HG03432 (cell line): Measurements from ENCODE around the gene CYP2W1.
"Not testable (repeated sequence)": the region's sequence is repeated elsewhere in the genome, so short reads cannot be mapped to it uniquely, and the experiment has no call there.

ENCODE experiments used
- ATAC-seq: cut with Tn5 transposase; IDR thresholded peaks from one replicate; pipeline ENCODE4 v1.9.1; 2021; ENCODE audit warnings: mild to moderate bottlenecking, moderate library complexity; ENCODE audit not compliant: unreplicated experiment

CYP2W1 gene

DNA sequence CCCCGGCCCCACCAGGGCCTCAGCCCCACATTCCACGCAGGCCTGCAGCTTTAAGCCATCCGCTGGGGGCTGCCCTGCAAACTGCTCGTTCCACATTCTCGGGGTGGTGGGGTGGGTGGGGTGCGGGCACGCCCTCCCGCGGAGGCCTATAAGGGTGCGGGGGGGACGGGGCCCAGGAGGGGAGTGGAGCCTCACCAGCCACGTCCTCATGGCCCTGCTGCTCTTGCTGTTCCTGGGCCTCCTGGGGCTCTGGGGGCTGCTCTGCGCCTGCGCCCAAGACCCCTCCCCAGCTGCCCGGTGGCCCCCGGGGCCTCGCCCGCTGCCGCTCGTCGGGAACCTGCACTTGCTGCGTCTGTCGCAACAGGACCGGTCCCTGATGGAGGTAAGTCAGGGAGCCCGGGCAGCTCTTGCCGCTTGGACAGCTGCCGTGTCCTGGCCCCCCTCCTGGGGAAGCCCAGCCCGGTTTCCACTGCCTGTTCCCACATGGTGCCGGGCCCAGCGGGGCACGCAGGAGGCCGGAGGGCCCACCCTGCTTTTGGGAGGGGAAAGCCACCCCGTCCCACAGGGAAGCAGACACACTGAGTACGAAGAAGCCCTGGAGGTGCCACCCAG, at the start of gene CYP2W1:
Gene CYP2W1 (plus strand): TSS at position 178 of the 612 bp plus-strand sequence. CDS start 31 bp downstream, at position 209.
- ATAC-seq = no peak

DNA sequence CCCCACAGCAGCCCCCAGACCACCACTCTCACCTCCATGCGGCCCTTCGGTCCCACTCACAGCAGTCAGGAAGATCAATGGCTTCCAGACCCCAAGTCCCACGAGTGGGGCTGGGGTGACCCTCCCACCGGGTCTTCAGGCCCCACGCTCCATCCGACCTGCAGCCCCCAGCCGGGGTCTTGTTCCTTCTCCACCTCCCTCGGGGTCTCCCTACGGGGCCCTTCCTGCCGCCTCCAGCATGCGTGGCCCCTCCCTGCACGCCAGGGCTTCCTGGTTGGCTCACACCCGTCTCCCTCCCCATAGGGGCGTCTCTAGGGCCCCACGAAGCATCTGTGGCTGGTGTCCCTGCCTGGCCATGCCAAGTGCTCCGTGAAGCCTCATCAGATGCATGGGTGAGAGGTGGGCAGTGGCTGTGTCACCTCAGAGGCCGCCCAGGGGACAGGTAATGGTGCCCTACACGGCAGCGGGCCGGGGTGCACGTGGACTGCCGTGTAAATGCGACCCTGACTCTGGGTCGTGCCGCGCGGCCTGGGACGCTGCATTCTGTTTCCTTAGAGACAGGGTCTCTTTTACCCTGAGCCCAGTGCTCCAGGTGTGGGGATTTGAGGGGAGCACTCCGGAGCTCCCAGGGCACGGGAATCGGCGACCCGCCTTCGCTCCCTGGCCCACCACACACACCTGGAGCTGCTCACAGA, 48.4 kb upstream of the CYP2W1 start:
- no peak for ATAC-seq

- ATAC-seq = no peak
These were observed 47.7 kb upstream of the CYP2W1 start for GRCh38 chr7:935164-935873.

GRCh38 chr7:935874-936385, 47.1 kb upstream of the CYP2W1 start:
- ATAC-seq = no peak

GRCh38 chr7:936386-937054, 46.5 kb upstream of the CYP2W1 start:
- ATAC-seq = peak; percentile 86

- no peak for ATAC-seq
These were observed 45.0 kb upstream of the CYP2W1 start for GRCh38 chr7:937856-938484.

DNA sequence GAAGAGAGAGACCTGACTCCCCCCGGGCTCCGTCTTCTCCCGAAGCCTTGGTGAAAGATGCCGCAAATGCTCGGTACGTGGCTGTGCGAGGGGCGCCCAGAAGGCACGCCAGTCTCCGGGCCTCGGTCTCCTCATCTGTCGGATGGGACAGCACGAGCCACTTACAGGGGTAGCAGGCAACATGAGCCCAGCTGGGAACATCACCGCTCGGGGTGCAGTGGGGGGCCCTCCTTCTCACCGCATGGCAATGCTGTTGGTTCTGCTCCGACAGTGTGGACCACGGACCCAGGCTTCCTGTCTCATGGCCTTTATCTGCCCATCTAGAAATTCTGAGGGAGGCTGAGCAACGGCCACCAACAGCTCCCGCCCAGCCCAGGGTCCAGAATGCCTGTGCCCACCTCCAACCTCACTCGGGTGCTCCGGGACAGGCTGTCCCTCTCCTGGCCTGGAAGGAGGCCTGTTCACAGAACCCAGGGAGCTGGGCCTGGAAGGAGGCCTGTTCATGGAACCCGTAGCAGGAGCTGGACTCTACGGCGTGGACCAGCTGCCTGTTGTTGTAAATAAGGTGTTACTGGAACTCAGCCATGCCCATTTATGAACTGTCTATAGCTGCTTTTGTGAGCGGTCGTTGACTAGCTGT, 44.3 kb upstream of the CYP2W1 start:
- no peak for ATAC-seq

DNA sequence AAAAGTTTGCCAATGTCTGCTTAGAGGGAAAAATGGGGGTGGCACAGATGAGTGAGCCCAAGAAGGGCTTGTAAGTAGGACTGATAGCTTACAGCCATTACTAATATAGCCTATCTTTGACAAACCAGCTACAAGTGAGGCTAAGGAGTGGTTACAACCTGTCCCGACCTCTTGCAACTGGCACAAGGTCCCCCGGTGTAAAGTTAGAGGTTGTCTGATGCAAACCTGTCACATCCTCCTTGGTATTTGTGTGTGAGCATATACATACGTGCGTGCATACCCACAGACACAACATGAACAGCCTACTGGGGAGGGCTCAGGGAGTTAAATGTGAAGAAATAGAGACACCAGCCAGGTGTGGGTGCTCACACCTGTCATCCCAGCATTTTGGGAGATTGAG, 43.1 kb upstream of the CYP2W1 start:
- no peak for ATAC-seq

DNA sequence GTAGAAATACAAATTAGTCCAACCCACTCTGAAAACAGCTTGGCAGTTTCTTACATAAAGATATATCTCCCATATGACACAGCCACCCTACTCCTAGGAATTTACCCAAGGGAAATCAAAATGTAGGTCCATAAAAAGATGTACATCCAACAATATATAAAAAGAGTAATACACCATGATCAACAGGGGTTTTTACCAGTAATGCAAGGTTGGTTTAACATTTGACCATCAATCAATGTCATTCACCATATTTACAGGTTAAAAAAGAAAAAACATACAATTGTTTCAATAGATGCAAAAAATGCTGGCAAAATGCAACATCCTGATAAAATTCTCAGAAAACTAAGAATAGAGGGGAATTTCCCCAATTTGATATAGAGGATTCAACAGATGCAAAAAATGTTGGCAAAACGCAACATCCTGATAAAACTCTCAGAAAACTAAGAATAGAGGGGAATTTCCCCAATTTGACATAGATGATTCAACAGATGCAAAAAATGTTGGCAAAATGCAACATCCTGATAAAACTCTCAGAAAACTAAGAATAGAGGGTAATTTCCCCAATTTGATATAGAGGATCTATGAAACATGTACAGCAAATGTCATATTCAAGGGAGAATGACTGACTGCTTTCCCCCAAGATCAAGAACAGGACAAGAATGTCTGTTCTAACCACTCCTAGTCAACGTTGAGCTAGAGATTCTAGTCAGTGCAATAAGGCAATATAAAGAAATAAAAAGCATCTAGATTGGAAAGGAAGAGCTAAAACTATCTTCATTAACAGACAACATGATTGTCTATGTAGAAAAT, 42.2 kb upstream of the CYP2W1 start:
- ATAC-seq = no peak

GRCh38 chr7:943793-944192, 39.2 kb upstream of the CYP2W1 start:
- not testable (repeated sequence) for ATAC-seq

DNA sequence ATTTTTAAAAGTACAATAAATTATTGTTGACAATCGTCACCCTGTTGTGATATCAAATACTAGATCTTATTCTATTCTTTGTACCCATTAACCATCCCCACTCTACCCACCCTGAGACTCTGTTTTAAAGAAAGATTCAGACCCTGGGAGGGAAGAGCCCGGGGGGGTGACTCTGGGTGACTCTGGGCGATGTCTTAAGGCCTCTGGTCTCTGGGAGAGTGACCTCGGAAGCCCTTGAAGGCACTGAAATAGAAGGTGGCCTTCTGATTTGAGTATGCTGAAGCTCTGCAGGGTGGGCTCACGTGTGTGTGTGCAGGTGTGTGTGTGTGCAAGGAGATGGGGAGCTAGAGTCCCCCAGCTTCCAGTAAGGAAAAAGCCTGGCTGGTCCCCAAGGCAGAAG, 38.2 kb upstream of the CYP2W1 start:
- ATAC-seq = no peak

GRCh38 chr7:945147-945555, 37.8 kb upstream of the CYP2W1 start:
- no peak for ATAC-seq

DNA sequence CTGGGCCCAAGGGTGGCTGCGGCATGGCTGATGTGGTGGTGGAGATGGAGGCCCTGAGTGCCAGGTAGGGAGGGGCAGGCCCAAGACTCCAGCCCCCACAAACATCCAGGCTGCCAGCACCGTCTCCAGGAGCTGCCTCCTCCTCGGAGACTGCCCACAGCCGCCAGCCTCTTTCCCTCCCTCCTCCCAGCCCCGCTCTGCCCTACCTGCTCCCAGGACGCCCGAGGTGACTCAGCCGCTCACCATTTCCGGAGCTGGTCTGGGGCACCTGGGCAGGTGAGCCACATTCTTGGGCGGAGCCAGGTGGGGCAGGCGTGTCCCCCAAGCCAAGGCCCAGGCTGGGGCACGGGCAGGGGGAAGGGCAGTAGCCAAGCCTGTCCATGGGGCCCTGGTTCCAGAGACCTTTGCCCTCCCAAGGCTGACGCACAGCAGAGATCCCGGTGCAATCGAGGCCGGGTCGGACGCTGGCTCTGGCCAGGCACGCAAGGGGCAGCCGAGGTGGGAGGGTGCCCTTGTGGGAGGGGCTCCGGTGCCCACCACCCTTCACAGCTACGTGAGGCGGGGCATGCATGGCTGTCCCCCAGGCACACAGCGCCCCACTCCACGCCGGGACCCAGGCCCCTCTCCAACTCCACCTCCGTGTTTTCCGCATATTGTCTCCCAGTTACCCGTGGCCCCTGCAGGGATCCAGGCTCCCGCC, 37.3 kb upstream of the CYP2W1 start:
- ATAC-seq = no peak

DNA sequence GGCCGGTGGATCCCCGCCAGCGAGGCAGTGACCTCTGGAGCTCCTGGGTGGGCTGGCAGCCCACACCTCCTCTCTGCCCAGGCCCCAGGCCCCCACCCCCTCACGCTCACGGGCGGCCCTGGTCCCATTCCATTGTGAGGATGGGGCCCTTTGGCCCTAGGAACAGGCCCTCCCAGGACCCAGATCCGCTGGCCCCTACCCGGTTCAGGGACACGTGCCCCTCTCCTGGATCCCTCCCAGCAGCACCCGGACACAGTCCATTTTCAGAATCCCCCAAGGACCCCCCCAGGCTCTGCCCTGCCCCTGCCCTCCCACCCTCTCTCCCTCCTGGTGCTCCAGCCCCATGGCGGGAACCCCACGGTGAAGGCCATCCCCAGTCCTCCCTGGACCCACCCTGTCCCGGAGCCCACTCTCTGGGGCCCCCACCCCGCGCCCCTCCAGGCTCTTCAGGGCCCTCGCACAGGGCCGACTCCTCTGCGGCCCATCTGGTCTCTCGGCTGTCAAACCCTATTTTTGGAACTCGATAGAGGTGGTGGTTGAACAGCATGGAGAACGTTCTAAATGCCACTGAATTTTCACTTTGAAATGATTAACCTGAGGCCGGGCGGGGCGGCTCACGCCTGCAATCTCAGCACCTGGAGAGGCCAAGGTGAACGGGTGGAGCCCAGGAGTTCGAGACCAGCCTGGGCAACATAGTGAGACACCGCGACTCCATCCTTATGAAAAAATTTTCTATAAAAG, 36.6 kb upstream of the CYP2W1 start:
- no peak for ATAC-seq

GRCh38 chr7:947391-948210, 35.4 kb upstream of the CYP2W1 start:
- no peak for ATAC-seq

DNA sequence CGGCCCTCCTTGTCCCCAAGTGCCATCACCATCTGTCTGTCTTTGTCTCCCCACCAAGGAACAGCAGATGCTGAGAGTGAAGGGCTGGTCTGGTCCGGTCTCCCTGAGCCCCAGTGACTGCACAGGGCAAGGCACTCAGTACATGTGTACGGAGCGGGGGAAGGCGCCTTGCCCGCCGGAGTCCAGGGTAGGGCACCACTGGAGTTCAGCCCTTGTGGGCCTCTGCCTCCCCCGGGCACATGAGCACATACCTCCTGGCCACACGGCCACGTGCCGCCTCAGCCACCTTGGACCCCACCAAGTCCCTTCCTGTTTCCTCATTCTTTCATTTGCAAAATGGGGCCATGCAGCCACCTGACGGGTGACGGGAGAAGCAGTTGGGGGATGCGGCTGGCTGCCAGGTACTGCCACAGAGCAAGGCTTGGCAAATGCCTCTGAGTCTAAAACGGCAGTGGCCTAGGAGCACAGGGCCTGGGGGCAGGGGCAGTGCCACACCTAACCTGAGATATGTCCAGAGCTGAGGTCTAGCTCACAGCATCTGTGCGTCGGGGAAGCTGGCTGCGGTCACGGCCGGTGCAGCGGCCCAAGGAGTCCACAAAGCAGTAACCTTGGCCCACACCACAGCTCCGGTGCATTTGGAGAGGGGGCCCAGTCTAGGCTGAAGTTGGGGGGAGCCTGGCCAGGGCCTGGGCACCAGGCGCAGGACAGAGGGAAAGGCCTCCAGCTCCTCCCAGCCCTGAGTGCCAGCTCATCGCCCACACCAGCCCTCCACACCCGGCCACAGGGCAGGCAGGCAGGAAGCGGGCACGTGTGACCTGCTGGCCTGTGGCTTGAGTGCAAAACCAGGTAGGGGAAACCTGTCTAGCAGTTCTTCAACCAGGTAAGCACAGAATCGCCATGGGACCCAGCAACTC, 33.7 kb upstream of the CYP2W1 start:
- ATAC-seq = no peak
